Articular chondrocyte of knee joint (primary cell): ENCODE measurements around the gene NDST4. TPM values are rescaled to one million over a fixed set of nuclear protein-coding genes. Genes with fewer than 3 reads are reported as not detected.

ENCODE experiments used
- small RNA-seq: library from RNA; depleted of rRNA; stranded (forward); fragments of <200 nt; gene quantifications from one replicate; pipeline ENCODE3, GENCODE V24; 2012
- total RNA-seq: library from RNA; depleted of rRNA; stranded (reverse); fragments of >200 nt; gene quantifications from 2 replicates; pipeline ENCODE4 v1.2.3, GENCODE V29; 2012

NDST4 gene
- total RNA-seq, result not detected in 2 replicates

GRCh38 chr4:115113506-115114106, at the start of gene NDST4:
Gene NDST4, minus strand, starts transcription at chr4:115113620. Its CDS starts 36,584 bp downstream, at chr4:115077036.

Small RNAs within 50 kb of the gene (small RNA-seq; reads per million reads assigned to genes)
- gene RN7SL808P, result not detected
